RWPE1 (cell line): ENCODE results near the gene PNMA8B.

Experiments
- CTCF ChIA-PET: fragments of 350-600 bp; sonication (Branson Sonifier 250); formaldehyde crosslinking; extraction: SDS; loops from one replicate; lab custom pipeline; 2021; lab: Yijun Ruan, JAX
- POLR2A ChIA-PET: fragments of 400-600 bp; formaldehyde crosslinking; extraction: SDS; loops from one replicate; lab custom pipeline; 2020; ENCODE audit warnings: antibody characterized with exemption; ENCODE audit not compliant: low non-redundant PET; lab: Yijun Ruan, JAX
- DNase-seq: peaks from one replicate; pipeline ENCODE4 v3.0.0; 2012; ENCODE audit warnings: low spot score
- H3K27ac ChIP-seq: fragments of 450-650 bp; 2 replicates; pipeline ENCODE4 v1.5.1; 2017
- TF ChIP-seq, protein P1 (sequence below): fragments of 450-650 bp; conservative IDR thresholded peaks from 2 replicates; pipeline ENCODE4 v1.5.1; 2017; ENCODE audit warnings: low read depth, mild to moderate bottlenecking

PNMA8B gene, protein sequence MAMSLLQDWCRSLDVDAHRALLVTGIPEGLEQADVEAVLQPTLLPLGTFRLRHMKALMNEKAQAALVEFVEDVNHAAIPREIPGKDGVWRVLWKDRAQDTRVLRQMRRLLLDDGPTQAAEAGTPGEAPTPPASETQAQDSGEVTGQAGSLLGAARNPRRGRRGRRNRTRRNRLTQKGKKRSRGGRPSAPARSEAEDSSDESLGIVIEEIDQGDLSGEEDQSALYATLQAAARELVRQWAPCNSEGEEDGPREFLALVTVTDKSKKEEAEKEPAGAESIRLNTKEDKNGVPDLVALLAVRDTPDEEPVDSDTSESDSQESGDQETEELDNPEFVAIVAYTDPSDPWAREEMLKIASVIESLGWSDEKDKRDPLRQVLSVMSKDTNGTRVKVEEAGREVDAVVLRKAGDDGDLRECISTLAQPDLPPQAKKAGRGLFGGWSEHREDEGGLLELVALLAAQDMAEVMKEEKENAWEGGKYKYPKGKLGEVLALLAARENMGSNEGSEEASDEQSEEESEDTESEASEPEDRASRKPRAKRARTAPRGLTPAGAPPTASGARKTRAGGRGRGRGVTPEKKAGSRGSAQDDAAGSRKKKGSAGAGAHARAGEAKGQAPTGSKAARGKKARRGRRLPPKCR

DNA sequence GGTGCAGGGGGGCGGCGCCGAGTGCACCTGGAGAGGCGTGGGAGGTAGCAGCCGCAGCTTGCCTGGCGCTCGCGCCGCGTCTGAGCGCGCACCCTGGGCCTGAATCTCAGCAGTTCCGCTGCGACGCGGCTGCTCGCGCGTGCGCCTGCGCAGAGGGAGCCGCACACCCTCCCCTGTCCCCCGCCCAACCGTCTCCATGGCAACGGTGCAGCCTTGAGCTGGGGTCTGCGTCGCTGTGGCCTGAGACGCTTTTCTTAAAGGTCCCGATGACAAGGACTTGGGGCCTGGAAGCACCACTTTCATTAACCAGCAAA lies at the start of gene PNMA8B:
Gene PNMA8B, minus strand, starts transcription at position 82 of the 314 bp plus-strand sequence. CDS start 402 bp downstream, outside the sequence.
- CTCF ChIA-PET = interaction anchor here (1.3 kb wide), 1 partner anchor 100 kb away, joined by 4 read pairs; no protein-coding TSS in a partner anchor
- POLR2A ChIA-PET = no interaction called here
- H3K27ac ChIP-seq = no peak within 1 kb of the TSS
- peak; percentile 51 for DNase-seq
- TF ChIP-seq, protein P1, sequence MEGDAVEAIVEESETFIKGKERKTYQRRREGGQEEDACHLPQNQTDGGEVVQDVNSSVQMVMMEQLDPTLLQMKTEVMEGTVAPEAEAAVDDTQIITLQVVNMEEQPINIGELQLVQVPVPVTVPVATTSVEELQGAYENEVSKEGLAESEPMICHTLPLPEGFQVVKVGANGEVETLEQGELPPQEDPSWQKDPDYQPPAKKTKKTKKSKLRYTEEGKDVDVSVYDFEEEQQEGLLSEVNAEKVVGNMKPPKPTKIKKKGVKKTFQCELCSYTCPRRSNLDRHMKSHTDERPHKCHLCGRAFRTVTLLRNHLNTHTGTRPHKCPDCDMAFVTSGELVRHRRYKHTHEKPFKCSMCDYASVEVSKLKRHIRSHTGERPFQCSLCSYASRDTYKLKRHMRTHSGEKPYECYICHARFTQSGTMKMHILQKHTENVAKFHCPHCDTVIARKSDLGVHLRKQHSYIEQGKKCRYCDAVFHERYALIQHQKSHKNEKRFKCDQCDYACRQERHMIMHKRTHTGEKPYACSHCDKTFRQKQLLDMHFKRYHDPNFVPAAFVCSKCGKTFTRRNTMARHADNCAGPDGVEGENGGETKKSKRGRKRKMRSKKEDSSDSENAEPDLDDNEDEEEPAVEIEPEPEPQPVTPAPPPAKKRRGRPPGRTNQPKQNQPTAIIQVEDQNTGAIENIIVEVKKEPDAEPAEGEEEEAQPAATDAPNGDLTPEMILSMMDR = no peak

DNA sequence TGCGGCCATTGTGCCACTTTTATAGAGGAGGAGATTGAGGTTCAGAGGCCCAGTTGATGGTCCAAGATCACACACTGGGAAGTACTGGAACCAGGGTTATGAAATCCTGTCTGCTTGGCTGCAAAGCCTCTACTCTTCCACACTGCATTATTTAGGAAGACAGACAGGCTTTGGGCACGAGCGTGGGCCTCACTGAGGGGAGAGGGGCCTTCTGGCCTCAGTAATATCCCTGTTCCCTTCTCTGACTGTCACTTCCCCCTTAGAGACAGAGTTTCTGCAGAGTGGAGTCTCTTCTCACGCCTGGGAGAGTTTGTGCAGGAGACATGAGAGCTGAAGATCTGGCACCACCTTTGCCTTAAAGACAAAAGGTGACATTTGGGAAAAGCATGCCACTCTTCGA lies 49.0 kb upstream of the PNMA8B start:
- POLR2A ChIA-PET = no interaction called here
- no peak overlapping the region for H3K27ac ChIP-seq
- CTCF ChIA-PET = interaction anchor here (0.6 to 0.8 kb wide), 2 partner anchors 14 to 500 kb away, joined by 5 read pairs; no protein-coding TSS in a partner anchor
- no peak for DNase-seq
- TF ChIP-seq, protein P1 = no peak

DNA sequence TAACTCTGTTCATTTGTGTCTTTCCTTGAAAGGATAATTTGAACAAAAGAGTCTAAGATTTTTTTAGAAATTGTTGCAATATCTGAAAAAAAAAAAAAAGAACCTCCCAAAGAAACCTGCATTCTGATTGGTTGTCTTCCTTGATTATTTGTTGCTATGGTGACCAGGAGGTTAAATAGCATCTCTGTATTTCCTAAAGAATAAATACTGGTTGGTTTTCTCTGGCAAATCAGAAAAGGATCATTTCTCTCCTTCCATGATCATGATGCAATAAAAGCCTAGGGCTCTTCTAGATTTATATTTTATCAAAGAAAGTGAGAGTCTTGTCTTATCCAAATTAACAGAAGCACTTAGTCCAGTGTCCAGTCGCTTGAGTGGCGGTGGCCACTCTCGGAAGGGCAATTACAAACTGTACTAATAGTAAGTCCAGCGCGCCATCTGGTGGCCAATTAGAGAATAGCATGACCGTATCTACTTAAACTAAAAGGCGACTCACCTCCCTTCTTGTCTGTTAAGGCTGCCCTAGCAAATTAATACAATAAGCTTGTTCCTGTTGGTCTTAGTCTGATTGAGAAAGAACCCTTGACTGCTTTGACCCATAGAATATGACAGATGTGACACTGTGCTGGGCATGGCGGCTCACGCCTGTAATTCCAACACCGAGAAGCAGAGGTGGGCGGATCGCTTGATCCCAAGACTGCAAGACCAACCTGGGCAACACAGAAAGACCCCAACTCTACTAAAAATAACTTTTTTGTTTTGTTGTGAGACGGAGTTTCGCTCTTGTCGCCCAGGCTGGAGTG lies 47.0 kb upstream of the PNMA8B start:
- TF ChIP-seq, protein P1 = peak; percentile 84
- H3K27ac ChIP-seq = no peak overlapping the region
- POLR2A ChIA-PET = no interaction called here
- CTCF ChIA-PET = interaction anchor here (0.5 to 2.1 kb wide), 8 partner anchors 12 to 617 kb away, joined by 3 to 10 read pairs (median 5); no protein-coding TSS in a partner anchor
- peak; percentile 68 for DNase-seq

DNA sequence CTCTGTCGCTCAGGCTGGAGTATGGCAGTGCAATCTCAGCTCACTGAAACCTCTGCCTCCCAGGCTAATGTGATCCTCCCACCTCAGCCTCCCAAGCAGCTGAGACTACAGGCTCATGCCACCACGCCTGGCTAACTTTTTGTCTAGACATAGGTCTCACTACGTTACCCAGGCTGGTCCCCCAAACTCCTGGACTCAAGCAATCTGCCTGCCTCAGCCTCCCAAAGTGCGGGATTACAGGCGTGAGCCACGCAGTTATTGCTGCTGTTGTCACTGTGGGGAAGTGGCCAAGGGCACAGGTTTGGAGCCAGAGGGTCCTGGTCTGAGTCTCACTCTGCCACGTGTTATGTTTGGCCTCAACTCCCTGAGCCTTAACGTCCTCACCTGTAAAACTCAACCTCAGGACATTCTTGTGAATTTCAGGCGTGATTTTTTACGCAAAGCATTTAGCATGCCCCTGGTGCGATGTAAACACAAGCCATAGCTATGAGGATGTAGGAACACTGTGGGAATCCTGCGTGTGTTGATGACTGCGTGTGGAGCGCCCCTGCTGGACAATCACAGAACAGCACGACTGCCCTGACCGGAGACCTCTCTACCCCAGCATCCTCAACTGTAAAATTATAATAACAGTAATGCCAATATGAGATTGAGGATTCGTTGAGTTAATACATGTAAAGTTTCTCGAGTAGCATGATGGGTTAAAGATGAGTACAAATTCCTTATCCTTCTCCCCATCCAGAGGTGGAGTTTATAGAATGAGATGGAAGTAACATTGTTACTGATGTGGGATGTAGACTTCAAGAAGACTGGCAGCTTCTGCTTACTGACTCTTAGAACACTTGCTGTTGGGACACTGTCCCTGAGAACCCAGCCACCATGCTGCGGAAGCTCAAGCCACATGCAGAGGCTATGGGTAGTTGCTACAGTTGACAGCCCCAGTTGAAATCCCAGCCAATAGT lies 41.8 kb upstream of the PNMA8B start:
- ChIA-PET POLR2A (no interaction called here), CTCF (interaction anchor here (0.6 to 1.9 kb wide), 4 partner anchors 8 to 1572 kb away, joined by 3 to 4 read pairs (median 3); no protein-coding TSS in a partner anchor)
- no peak for DNase-seq
- TF ChIP-seq, protein P1 = peak; percentile 73
- H3K27ac ChIP-seq = no peak overlapping the region

DNA sequence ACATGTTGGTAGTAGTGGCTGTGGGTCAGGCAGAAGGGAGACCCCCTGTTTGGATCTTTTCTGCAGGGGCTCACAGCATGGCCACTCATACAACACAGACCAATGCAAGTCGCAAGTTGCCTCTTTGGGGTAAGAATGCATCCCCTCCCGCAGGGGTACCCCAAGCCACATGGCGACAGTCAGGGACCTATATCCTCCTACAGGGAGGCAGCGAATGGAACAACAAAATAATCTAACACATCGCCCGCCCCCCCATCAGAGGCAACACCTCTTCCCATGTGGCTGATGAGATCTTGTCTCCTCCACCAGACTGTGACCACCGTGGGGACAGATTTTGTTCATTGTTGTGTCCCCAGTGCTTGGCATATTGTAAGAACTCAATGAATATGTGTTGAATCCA lies 40.7 kb upstream of the PNMA8B start:
- TF ChIP-seq, protein P1 = no peak
- ChIA-PET POLR2A (no interaction called here), CTCF (no interaction called here)
- DNase-seq = no peak
- no peak overlapping the region for H3K27ac ChIP-seq
